ENCODE results near the gene NR1D2. TPM values are rescaled to one million over a fixed set of nuclear protein-coding genes. Genes with fewer than 3 reads are reported as not detected.

The NR1D2 gene
- total and polyA plus RNA-seq, 2 experiments from 2014 or later: 6.6 to 20.7 TPM

DNA sequence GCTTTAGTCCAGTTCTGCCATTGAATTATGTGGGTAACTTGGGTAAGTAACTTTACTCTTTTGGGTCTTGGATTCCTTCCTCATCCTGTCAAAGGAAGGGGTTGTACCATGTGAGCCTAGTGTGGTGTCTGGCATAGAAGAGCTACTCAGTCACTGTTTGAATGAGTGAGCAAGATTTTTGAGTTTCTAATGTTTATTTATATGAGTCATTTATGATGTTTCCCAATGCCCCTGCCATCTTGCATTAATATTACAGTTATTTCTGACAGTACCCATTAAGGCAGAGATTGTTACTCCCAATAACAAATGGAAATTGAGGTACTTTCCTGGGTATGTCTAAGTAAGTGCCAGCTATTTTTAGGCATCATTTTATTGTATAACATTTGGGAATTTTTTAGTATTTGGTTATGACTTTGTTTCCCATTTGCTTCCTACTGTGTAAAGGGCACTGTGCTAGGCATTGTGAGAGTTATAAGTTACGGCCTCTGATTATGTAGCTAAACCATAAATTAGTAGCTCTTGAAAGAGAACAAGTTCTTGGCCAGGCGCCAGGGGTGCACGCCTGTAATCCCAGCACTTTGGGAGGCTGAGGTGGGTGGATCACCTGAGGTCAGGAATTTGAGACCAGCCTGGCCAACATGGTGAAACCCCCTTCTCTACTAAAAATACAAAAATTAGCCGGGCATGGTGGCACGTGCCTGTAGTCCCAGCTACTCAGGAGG, 23.5 kb downstream of the NR1D2 start:
- no peaks in the 10 kb centered on the region for H3K4me1 Mint-ChIP-seq
- no peaks in the 10 kb centered on the region for H3K79me2 ChIP-seq (replicated peaks; ENCODE audit: insufficient read depth)
- ATAC-seq: no peak

More for the DNA sequence above, 23.5 kb downstream of the NR1D2 start:
- Mint-ChIP-seq H3K9me3 (no peaks in the 10 kb centered on the region), H3K4me3 (no peak overlapping the region), H3K27me3 (ENCODE audit: insufficient read depth, low read depth, poor library complexity) (no peaks in the 10 kb centered on the region), H3K36me3 (ENCODE audit: low read depth) (peaks cover 38% of the 10 kb centered on the region), H3K27ac (no peak overlapping the region)
- no peaks in the 10 kb centered on the region for H3K9me2 ChIP-seq (ENCODE audit: insufficient read depth)
- H3K27me3 ChIP-seq (ENCODE audit: insufficient read depth): no peaks in the 10 kb centered on the region
- no peaks in the 10 kb centered on the region for H3K4me1 ChIP-seq (ENCODE audit: insufficient read depth)
- H3K36me3 ChIP-seq (ENCODE audit: insufficient read depth): 0 out of 2 replicates have a peak, but pooled peaks cover 4% of the 10 kb centered on the region
- H3K4me3 ChIP-seq: no peak overlapping the region
- DNase-seq (ENCODE audit: low spot score): no peak
- H2AFZ ChIP-seq: no peak overlapping the region
- no peak overlapping the region for H3K27ac ChIP-seq (ENCODE audit: low read depth)
- peaks cover 5% of the 10 kb centered on the region; the same call in 1 of the 2 replicates for H4K20me1 ChIP-seq (replicated peaks; ENCODE audit: insufficient read depth)
- H3K4me2 ChIP-seq: no peak overlapping the region
- H3F3A ChIP-seq (replicated peaks; ENCODE audit: low read depth): no peaks in the 10 kb centered on the region
- TF ChIP-seq POLR2AphosphoS5 (IDR thresholded peaks at IDR 0.05; ENCODE audit: low read depth) (no peak), JUNB (IDR thresholded peaks at IDR 0.05; ENCODE audit: unreplicated experiment) (no peak), STAT1 (IDR thresholded peaks at IDR 0.05; ENCODE audit: unreplicated experiment) (no peak)
- TF ChIP-seq, protein P1, sequence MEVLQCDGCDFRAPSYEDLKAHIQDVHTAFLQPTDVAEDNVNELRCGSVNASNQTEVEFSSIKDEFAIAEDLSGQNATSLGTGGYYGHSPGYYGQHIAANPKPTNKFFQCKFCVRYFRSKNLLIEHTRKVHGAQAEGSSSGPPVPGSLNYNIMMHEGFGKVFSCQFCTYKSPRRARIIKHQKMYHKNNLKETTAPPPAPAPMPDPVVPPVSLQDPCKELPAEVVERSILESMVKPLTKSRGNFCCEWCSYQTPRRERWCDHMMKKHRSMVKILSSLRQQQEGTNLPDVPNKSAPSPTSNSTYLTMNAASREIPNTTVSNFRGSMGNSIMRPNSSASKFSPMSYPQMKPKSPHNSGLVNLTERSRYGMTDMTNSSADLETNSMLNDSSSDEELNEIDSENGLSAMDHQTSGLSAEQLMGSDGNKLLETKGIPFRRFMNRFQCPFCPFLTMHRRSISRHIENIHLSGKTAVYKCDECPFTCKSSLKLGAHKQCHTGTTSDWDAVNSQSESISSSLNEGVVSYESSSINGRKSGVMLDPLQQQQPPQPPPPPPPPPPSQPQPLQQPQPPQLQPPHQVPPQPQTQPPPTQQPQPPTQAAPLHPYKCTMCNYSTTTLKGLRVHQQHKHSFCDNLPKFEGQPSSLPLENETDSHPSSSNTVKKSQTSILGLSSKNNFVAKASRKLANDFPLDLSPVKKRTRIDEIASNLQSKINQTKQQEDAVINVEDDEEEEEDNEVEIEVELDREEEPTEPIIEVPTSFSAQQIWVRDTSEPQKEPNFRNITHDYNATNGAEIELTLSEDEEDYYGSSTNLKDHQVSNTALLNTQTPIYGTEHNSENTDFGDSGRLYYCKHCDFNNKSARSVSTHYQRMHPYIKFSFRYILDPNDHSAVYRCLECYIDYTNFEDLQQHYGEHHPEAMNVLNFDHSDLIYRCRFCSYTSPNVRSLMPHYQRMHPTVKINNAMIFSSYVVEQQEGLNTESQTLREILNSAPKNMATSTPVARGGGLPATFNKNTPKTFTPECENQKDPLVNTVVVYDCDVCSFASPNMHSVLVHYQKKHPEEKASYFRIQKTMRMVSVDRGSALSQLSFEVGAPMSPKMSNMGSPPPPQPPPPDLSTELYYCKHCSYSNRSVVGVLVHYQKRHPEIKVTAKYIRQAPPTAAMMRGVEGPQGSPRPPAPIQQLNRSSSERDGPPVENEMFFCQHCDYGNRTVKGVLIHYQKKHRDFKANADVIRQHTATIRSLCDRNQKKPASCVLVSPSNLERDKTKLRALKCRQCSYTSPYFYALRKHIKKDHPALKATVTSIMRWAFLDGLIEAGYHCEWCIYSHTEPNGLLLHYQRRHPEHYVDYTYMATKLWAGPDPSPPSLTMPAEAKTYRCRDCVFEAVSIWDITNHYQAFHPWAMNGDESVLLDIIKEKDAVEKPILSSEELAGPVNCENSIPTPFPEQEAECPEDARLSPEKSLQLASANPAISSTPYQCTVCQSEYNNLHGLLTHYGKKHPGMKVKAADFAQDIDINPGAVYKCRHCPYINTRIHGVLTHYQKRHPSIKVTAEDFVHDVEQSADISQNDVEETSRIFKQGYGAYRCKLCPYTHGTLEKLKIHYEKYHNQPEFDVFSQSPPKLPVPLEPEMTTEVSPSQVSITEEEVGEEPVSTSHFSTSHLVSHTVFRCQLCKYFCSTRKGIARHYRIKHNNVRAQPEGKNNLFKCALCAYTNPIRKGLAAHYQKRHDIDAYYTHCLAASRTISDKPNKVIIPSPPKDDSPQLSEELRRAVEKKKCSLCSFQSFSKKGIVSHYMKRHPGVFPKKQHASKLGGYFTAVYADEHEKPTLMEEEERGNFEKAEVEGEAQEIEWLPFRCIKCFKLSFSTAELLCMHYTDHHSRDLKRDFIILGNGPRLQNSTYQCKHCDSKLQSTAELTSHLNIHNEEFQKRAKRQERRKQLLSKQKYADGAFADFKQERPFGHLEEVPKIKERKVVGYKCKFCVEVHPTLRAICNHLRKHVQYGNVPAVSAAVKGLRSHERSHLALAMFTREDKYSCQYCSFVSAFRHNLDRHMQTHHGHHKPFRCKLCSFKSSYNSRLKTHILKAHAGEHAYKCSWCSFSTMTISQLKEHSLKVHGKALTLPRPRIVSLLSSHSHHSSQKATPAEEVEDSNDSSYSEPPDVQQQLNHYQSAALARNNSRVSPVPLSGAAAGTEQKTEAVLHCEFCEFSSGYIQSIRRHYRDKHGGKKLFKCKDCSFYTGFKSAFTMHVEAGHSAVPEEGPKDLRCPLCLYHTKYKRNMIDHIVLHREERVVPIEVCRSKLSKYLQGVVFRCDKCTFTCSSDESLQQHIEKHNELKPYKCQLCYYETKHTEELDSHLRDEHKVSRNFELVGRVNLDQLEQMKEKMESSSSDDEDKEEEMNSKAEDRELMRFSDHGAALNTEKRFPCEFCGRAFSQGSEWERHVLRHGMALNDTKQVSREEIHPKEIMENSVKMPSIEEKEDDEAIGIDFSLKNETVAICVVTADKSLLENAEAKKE (CRISPR knock-in tag; IDR thresholded peaks at IDR 0.05): no peak
